ENCODE data around the gene GOLM1. TPM values are rescaled to one million over a fixed set of nuclear protein-coding genes. Genes with fewer than 3 reads are reported as not detected.

Gene GOLM1
- total and polyA plus RNA-seq, 2 of the 4 experiments (the other 2 are of a cell fraction), result 54.8 to 59.2 TPM

DNA sequence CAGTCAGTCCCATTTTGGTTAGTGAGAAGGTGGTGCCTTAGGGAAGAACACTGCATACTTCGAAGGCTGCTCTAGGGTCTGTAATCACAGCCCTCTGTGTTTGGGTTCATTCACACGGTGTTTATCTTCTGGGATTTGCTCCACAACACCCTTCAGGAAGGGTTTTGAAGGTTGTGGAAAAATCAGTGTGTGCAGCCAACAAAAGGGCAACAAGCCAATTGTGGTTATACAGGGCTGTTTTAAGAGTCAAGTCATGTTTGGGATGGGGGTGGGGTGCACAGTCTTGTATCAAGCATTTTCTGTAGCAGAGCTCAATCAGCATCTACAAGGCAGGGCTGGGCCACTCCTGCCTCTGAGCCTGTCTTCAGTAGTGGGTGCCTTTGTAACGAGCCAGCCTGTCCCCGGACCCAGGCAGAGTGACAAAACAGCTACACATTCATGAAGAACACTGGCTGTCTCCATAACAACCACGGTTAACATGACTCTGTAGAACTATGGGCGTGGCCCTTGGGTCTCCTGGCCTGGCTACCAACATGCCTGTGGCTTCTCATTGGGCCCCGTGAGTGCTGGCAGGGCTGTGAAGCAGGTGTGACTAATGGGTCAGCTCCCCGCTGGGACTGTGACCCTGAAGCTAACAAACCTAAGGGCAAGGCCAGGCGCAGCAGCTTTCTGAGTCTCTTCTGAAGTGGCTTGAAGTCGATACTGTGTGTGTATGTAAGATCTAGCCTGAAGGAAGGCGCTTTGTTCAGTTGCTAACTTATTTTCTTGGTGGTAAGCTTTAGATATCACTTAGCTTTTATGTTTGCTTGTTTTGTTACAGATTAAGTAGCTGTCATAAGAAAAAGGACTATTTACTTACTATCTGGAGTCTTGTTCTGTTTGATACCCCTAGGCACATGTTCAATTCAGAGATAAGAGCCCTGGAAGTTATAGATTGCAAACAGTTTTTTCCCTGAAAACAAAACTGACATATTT is 27.9 kb upstream of the GOLM1 start:
- Histone ChIP-seq H2AK9ac (replicated peaks; ENCODE audit: low read depth, low read length, poor library complexity) (no peak overlapping the region), H3K14ac (replicated peaks; ENCODE audit: low read depth, low read length) (no peak overlapping the region), H3K27ac (ENCODE audit: insufficient read depth, low read length) (no peak overlapping the region), H3K4ac (ENCODE audit: low read depth, low read length) (no peak overlapping the region), H4K5ac (ENCODE audit: low read depth, low read length) (no peak overlapping the region; the same call in 1 of the 2 replicates), H3K9me1 (ENCODE audit: insufficient read depth, low read length) (no peaks in the 10 kb centered on the region), H3K9me3 (ENCODE audit: control insufficient read depth, insufficient read depth, low read length) (no peaks in the 10 kb centered on the region), H4K91ac (ENCODE audit: insufficient read depth, low read depth, low read length) (no peak overlapping the region), H2AFZ (replicated peaks; ENCODE audit: low read length, poor library complexity) (peak overlapping the region; percentile 39), H2BK120ac (ENCODE audit: low read depth, low read length) (no peak overlapping the region), H3K79me1 (ENCODE audit: low read depth in 1 of 2, low read length in 2 of 2) (no peaks in the 10 kb centered on the region), H3K9ac (ENCODE audit: low read depth, low read length) (no peak overlapping the region), H2AK5ac (ENCODE audit: low read depth, low read length) (no peak overlapping the region), H3K4me2 (ENCODE audit: low read depth, low read length) (no peak overlapping the region; the same call in 1 of the 2 replicates), H2BK20ac (ENCODE audit: low read depth, low read length) (no peak overlapping the region), H3K4me1 (ENCODE audit: control insufficient read depth, insufficient read depth, low read length) (peaks cover 4% of the 10 kb centered on the region), H3K27me3 (ENCODE audit: control insufficient read depth, insufficient read depth, low read length) (no peaks in the 10 kb centered on the region; the same call in 1 of the 2 replicates), H3K36me3 (ENCODE audit: control insufficient read depth, insufficient read depth, low read length) (no peaks in the 10 kb centered on the region), H4K20me1 (ENCODE audit: insufficient read depth, low read length) (no peaks in the 10 kb centered on the region), H3K23ac (ENCODE audit: low read depth, low read length) (no peak overlapping the region), H2BK15ac (ENCODE audit: low read depth, low read length) (no peak overlapping the region), H3K4me3 (ENCODE audit: insufficient read depth, low read depth, low read length) (no peak overlapping the region), H4K8ac (ENCODE audit: low read depth in 2 of 2, low read length in 2 of 2) (no peak overlapping the region), H3K56ac (ENCODE audit: extremely low read depth, insufficient read depth, low read length) (no peak overlapping the region), H2BK5ac (ENCODE audit: low read depth, low read length, poor library complexity, severe bottlenecking) (no peak overlapping the region), H3K18ac (ENCODE audit: low read depth, low read length) (no peak overlapping the region)
- dilution Hi-C loops (cut with HindIII; ENCODE audit: low sequenced_read_pairs, unreplicated experiment) (no loop called here), in situ Hi-C loops (cut with MboI; ENCODE audit: low sequenced_read_pairs) (no loop called here), intact Hi-C loops (cut with micrococcal nuclease) (no loop called here)
- peak; percentile 84 for ATAC-seq (ENCODE audit: low read depth)
- WGBS, 2 experiments (ENCODE audit: extremely low coverage in 2 of 2, insufficient read length in 1 of 2), result 0% methylated on average over 1 of the region's 11 CpGs; no CpG with 5 or more reads in 1 of the 2 experiments
- peak; percentile 74 for DNase-seq
- POLR2A ChIA-PET (ENCODE audit: unreplicated experiment), result interaction anchor here (0.6 kb wide), 1 partner anchor 61 kb away, joined by 3 read pairs; no protein-coding TSS in a partner anchor
- BruUV-seq (replicated peaks), result no TSS peak
- CTCF ChIA-PET, result interaction anchor here (0.5 to 1.3 kb wide), 4 partner anchors 11 to 773 kb away, joined by 3 to 4 read pairs (median 3); no protein-coding TSS in a partner anchor
- no peak for TF ChIP-seq ELK1 (IDR thresholded peaks at IDR 0.05; ENCODE audit: borderline replicate concordance, low read depth, low read length)
- no peak for TF ChIP-seq NFE2L2 (IDR thresholded peaks at IDR 0.05; ENCODE audit: low read depth, low read length)
- TF ChIP-seq, protein P1, sequence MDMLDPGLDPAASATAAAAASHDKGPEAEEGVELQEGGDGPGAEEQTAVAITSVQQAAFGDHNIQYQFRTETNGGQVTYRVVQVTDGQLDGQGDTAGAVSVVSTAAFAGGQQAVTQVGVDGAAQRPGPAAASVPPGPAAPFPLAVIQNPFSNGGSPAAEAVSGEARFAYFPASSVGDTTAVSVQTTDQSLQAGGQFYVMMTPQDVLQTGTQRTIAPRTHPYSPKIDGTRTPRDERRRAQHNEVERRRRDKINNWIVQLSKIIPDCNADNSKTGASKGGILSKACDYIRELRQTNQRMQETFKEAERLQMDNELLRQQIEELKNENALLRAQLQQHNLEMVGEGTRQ (IDR thresholded peaks at IDR 0.05; ENCODE audit: low read depth, low read length), result no peak
- no peak for TF ChIP-seq SMC3 (IDR thresholded peaks at IDR 0.05; ENCODE audit: low read depth, low read length)

All from IMR-90 (cell line).